NCI-H2081 treated with DMSO at 0.1 percent for 48 hours (cell line): Measurements from ENCODE around the gene BNC2.

Source experiments
- DNase-seq: peaks from one replicate; lab custom pipeline; 2025; lab: John Stamatoyannopoulos, UW

Gene BNC2

DNA sequence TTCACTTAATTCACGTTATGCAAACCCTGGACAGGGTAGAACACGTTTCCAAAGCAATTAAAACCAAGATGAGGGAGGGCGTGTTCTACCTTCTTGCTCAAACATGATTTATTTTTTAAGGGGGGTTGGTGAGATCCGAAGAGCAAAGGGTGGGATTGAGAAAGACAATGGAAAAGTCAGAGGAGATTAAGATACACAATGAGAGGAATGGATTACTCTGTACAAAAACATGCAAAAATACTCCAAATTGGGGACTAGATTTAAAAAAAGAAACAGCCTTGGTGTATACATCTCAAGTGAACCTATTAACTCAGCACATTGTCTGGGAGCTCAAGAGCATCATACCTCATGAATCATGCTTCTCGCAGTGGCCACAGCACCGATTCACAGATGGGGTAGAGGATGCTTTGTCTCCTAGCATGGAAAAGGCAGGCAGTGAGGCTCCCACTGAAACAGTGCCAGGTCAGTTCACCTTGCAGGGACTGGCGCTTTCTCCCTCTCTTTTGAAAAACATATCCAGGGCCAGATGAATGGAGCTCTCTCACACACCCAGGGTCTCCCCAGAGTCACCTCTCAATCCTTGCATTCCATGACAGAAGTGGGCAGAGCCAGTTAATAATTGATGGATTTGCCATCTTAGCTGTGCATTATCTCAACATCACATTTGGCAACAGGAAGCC is 459.7 kb downstream of the BNC2 start:
- DNase-seq = no peak

DNA sequence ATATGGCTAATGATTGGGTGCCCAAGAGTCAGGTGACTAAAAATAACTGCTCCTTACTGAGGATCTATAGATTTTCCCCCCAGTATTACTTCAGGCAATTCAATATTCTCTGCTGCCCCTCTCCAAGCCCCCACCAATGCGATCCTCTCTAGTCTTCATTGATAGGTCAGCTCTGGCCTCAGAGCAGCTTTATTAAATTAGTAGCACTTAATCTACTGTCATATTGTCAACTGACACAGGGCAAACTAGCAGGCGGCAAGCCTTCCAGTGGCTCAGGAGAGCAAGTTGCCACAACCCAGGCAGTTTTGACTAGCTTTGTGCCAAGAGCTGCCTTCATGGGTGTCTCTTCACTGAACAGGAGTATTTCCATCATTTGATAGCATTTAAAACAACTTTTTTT is 462.9 kb downstream of the BNC2 start:
- no peak for DNase-seq

- DNase-seq = no peak
Measured at GRCh38 chr9:16406526-16407225, 463.8 kb downstream of the BNC2 start.

DNA sequence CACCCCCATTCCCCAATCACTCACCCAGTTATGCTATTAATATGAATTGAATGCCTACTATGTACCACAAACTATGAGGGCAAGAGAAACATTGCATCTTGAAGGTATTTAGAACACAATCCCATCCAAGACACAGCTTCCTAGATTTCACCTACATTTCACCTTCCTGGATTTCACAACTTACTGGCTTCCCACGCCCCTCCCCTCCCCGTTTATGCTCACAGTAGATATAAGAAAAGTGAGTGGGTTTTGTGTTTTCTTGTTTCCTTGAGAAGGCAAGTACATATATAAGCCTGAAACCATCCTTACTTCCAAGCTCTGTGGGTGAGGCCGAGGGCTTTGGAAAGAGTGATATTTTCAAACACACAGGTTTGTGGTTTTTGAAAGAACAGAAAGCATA is 465.0 kb downstream of the BNC2 start:
- DNase-seq = no peak

DNA sequence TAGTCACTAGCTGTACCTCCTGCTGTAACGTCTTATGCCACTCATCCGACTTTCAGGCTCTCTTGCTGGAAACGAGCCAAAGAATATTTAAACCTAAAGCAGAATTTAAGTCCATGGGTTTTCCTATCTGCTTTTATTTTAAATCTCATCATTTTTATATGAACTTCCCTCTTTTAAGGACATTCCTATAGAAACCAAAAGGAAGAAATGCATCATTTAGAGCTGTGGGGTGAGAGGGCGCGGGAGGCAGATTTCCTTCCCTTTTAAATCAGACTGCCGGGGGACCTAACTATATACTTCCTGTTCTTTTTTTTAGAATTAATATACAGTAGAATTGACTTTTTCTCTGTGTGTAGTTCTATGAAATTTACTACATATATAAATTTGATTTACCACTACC is 468.8 kb downstream of the BNC2 start:
- no peak for DNase-seq

GRCh38 chr9:16398691-16399090 is 471.8 kb downstream of the BNC2 start:
- DNase-seq = no peak

DNA sequence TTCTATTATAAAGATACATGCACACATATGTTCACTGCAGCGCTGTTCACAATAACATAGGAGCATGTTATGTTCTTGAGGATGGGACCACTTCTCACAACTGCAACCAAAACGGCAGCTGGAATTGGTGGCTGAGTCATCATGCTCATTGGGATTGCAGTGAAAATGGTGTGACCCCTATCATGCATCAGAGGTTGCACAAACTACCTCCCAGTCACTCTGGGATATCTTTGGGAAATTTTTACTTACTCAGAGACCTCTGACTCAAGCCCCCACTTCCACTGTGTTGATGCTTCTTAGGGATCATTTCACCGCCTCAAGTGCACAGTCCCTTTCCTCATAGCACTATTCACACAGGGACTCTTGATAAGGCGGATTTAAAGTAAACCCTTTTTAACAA is 474.1 kb downstream of the BNC2 start:
- DNase-seq = no peak

- DNase-seq = no peak
Measured at GRCh38 chr9:16391369-16391768, 479.1 kb downstream of the BNC2 start.

DNA sequence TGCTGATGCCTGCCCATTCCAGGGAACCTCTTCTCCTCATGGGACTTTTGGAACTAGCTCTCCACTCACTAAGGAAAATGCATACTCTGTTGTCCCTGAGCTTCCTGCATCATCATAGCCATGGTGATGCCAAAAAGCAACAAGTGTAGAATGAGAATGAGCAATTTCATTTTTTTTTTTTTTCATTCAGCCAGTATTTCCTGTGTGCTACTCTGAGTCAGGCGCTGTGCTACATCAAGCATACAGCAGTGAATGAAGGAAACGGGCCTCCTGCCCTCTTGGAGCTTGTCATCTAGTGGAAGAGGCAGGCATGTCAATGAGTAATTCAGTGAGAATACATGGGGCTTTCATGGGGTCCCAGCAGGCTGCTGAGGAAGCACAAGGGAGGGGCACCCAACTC is 483.1 kb downstream of the BNC2 start:
- DNase-seq = no peak

DNA sequence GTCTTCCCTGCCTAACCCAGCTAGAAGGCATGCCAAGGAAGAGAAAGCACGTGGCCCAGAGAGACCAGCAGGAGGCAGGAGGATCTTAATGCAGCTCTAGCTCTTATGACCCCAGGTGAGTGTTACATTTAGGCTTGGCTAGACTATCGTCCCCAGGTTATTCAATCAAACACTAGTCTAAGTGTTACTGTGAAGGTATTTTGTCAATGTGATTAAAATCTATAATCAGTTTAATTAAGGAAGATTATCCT is 483.7 kb downstream of the BNC2 start:
- no peak for DNase-seq

DNA sequence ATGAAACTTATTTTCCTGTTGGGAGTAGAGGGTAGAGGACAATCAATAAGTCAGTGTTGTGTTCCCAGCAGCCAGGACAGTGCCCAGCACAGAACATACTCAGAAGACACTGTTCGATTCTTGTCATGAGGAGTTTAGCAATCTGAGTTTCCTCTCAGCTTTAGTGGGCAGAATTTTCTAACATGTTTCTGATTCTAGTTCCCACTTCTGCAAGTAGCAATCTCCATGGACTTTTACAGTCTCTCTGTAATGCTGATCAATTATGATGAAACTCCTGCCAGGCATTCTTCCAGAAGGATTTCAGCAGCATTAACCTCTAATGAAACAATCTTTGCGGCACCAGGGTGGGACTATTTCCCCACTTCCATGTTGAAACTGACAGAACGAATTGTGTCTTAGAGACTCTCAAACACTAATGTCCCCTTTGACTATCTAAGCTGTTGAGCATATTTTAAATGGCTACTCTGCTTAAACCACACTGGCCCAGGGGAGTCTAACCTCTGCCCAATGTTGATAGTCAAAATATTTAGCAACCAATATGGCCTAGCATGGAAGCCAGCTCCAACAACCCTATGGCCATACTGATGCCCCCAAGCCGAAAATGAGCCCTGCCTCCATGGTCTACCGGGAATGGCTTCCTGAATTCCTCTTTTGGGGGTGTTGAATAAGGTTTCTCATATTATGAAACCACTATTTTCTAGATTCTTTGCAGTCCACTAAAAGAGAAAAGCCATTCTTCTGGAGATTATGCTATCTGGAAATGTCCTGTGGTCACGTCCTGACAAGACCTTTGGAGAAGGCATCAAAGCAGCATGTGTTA is 484.3 kb downstream of the BNC2 start:
- no peak for DNase-seq

GRCh38 chr9:16385590-16385989 is 484.9 kb downstream of the BNC2 start:
- no peak for DNase-seq

DNA sequence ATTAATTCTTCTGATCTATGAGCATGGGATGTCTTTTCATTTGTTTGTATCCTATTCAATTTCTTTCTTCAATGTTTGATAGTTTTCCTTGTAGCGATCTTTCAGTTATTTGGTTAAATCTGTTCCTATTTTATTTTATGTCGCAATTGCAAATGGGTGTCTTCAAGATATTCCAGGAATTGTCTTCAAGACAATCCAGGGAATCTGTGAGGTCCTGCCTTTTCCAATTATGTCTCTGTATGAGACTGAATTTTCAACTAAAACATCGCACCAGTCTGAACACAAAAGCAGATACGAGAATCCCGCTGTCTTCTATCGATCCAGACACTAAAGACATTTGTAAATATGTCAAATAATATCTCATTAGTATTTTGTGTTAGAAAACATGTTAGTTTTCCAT is 485.5 kb downstream of the BNC2 start:
- DNase-seq = no peak

- DNase-seq = no peak
Measured at GRCh38 chr9:16377311-16377710, 493.2 kb downstream of the BNC2 start.

GRCh38 chr9:16371306-16371705 is 499.2 kb downstream of the BNC2 start:
- no peak for DNase-seq

GRCh38 chr9:16370647-16371046 is 499.8 kb downstream of the BNC2 start:
- no peak for DNase-seq

- DNase-seq = no peak
Measured at GRCh38 chr9:16369427-16369826, 501.0 kb downstream of the BNC2 start.

DNA sequence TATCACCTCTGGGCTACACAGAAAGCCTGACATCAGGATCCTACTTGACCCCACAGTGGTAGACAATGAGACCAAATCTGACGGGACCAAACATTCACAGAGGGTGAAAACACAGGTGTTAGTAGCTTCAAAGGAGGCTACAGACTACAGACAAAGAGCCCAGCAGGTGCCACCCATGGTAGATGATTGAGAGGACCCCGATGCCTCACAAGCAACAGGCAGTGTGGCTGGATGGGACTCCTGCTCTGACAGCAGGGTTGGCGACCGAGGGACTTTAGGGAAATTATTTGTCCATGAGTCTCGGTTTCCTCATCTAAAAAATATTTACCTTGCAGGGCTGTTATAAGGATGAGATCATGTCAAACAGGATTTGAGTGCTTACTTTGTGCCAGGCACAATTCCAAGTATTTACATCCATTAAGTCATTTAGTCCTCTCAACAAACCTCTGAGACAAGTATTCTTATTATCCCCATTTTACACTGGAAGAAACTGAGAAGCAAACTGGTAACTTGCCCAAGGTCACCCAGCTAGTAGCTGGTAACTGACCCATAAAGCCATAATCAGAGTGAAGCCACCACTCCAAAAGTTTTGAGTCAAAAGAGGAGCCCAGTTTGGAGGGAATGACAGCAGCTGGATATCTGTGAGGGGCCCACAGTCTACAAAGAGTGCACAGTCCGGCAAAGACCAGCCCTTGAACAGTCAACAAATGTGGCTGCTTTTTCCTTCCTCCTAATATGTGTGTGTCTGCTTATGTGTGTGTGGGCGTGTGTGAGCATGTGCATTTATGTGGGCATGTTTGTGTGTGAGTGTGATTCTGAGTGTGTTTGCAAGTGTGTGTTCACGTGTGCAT is 502.0 kb downstream of the BNC2 start:
- no peak for DNase-seq

- no peak for DNase-seq
Measured at GRCh38 chr9:16367605-16368231, 502.8 kb downstream of the BNC2 start.

DNA sequence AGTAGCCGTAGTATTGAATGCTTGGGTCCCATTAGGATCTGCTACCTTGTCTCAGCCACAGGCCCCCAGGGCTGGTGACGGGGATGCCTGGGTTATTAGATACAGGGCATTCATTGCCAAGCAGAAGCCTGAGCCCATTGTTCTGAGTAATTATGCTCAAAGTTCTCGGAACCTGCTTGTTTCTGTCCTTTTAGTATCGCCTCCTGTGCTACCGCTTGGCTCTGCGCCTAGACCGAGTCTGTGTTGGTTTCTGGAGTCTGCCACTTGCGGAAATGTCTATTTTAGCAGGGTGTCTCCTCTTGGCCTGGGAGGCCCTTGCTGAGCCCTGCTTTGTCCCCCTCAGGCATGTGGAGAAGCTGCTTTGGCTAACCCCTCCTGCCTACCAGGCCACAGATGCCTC is 506.1 kb downstream of the BNC2 start:
- no peak for DNase-seq

DNA sequence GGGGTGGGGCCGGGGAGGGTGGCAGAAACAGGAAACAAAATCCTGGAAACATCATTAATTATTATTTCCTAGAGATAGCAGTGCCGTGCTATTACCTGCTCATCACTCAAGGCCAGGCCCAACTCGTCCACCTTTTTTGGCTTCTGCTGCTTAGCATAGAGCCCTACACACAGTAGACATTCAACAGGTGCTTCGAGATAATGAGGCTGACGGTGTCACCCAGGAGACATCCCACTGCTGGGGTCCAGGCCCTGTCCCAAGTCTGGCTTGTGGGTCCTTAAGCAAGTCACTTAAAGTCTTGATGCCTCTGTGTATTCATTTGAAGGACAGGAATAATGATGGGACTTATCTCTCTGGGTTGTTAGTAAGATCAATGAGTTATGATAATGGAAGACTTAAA is 506.6 kb downstream of the BNC2 start:
- no peak for DNase-seq
